SK-N-SH (cell line): ENCODE results near the gene COL5A1. TPM values are rescaled to one million over a fixed set of nuclear protein-coding genes. Genes with fewer than 3 reads are reported as not detected.
A peak's percentile ranks its signal among the peaks of the same experiment; 100 is the strongest.

Experiments
- CHD2 ChIP-seq: fragments of 150-350 bp; IDR thresholded peaks from 2 replicates; pipeline ENCODE4 v1.6.1; 2018; ENCODE audit warnings: low read length; ENCODE audit not compliant: partially characterized antibody
- FOSL2 ChIP-seq: IDR thresholded peaks from 2 replicates; pipeline ENCODE4 v1.4.0; 2012; ENCODE audit warnings: low read depth, mild to moderate bottlenecking, moderate library complexity, borderline replicate concordance
- FOXJ3 ChIP-seq: sonication (generic); formaldehyde crosslinking; IDR thresholded peaks from 2 replicates; pipeline ENCODE4 v1.5.1; 2020; ENCODE audit warnings: mild to moderate bottlenecking, missing genetic modification reagents
- IRF3 ChIP-seq: fragments of 150-350 bp; IDR thresholded peaks from 2 replicates; pipeline ENCODE4 v1.6.1; 2016; ENCODE audit warnings: mild to moderate bottlenecking, low read depth, low read length
- JUND ChIP-seq: IDR thresholded peaks from 2 replicates; pipeline ENCODE4 v1.4.0; 2012
- MEF2A ChIP-seq: IDR thresholded peaks from 2 replicates; pipeline ENCODE4 v1.4.0; 2012; ENCODE audit warnings: low read depth, borderline replicate concordance
- MXI1 ChIP-seq: IDR thresholded peaks from 2 replicates; pipeline ENCODE4 v1.6.1; 2012; ENCODE audit warnings: mild to moderate bottlenecking, low read depth, low read length, improper control_type of control experiment
- NFIC ChIP-seq: IDR thresholded peaks from 2 replicates; pipeline ENCODE4 v1.4.0; 2012; ENCODE audit warnings: borderline replicate concordance
- NRF1 ChIP-seq: IDR thresholded peaks from 2 replicates; pipeline ENCODE4 v1.6.1; 2012; ENCODE audit warnings: low read depth, mild to moderate bottlenecking, low read length
- RAD21 ChIP-seq: IDR thresholded peaks from 2 replicates; pipeline ENCODE4 v1.6.1; 2012; ENCODE audit warnings: mild to moderate bottlenecking, low read length
- RCOR1 ChIP-seq: fragments of 150-350 bp; IDR thresholded peaks from 2 replicates; pipeline ENCODE4 v1.6.1; 2017; ENCODE audit warnings: antibody characterized with exemption, low read length
- REST ChIP-seq: IDR thresholded peaks from 2 replicates; pipeline ENCODE4 v1.6.1; 2012; ENCODE audit warnings: mild to moderate bottlenecking, low read depth, low read length, moderate library complexity
- RFX5 ChIP-seq: IDR thresholded peaks from 2 replicates; pipeline ENCODE4 v1.6.1; 2012; ENCODE audit warnings: mild to moderate bottlenecking, improper control_type of control experiment, low read length
- SMC3 ChIP-seq: IDR thresholded peaks from 2 replicates; pipeline ENCODE4 v1.6.1; 2012; ENCODE audit warnings: low read depth, low read length, improper control_type of control experiment
- TAF1 ChIP-seq: IDR thresholded peaks from 2 replicates; pipeline ENCODE4 v1.6.1; 2012; ENCODE audit warnings: low read depth, mild to moderate bottlenecking, low read length, moderate library complexity, borderline replicate concordance
- USF1 ChIP-seq: IDR thresholded peaks from 2 replicates; pipeline ENCODE4 v1.4.0; 2012; ENCODE audit warnings: low read depth, borderline replicate concordance
- USF2 ChIP-seq: fragments of 150-350 bp; IDR thresholded peaks from 2 replicates; pipeline ENCODE4 v1.6.1; 2017; ENCODE audit warnings: antibody characterized with exemption, low read length, low read depth, borderline replicate concordance
- polyA plus RNA-seq, 3 experiments: library from polyadenylated mRNA; depleted of rRNA; stranded (reverse); fragments of >200 nt; gene quantifications; 2 replicates each; pipeline ENCODE4 v1.2.3, GENCODE V29; 2012

Gene COL5A1
- polyA plus RNA-seq, 1 of the 3 experiments (the other 2 are of a cell fraction) = 73.8 TPM

- TF ChIP-seq USF1 = no peak
- peak; percentile 38; the same call in 1 of the 2 replicates for TF ChIP-seq NFIC
- TF ChIP-seq MEF2A = no peak
- TF ChIP-seq REST = no peak
- TF ChIP-seq FOXJ3 (CRISPR knock-in tag) = no peak
- TF ChIP-seq TAF1 = no peak
- no peak for TF ChIP-seq JUND
- TF ChIP-seq RFX5 = no peak
- TF ChIP-seq CHD2 = no peak
- TF ChIP-seq RAD21 = no peak; the same call in 1 of the 2 replicates
- no peak for TF ChIP-seq IRF3
- no peak for TF ChIP-seq SMC3
- no peak; the same call in 1 of the 2 replicates for TF ChIP-seq FOSL2
- TF ChIP-seq RCOR1 = no peak
- no peak for TF ChIP-seq MXI1
- no peak for TF ChIP-seq USF2
- TF ChIP-seq NRF1 = no peak
Measured at GRCh38 chr9:134642385-134643181, 980 bp downstream of the COL5A1 start (continued).
